Suppressor macrophage treated with lipopolysaccharide for 4 hours (primary cell): Measurements from ENCODE around the gene GNAI3.
"Not testable (repeated sequence)": the region's sequence is repeated elsewhere in the genome, so short reads cannot be mapped to it uniquely, and the experiment has no call there.

ENCODE experiments used
- DNase-seq: peaks from one replicate; pipeline ENCODE4 v3.0.0-alpha.2; 2020

Gene GNAI3

GRCh38 chr1:109639841-109640184, 91.4 kb downstream of the GNAI3 start:
- no peak for DNase-seq

GRCh38 chr1:109640285-109640865, 92.0 kb downstream of the GNAI3 start:
- peak; percentile 88 for DNase-seq

GRCh38 chr1:109641078-109641740, 92.8 kb downstream of the GNAI3 start:
- no peak for DNase-seq

GRCh38 chr1:109641861-109642260, 93.4 kb downstream of the GNAI3 start:
- DNase-seq = peak; percentile 60

- peak; percentile 59 for DNase-seq
Observed at GRCh38 chr1:109642626-109643025, 94.2 kb downstream of the GNAI3 start.

- peak; percentile 84 for DNase-seq
Observed at GRCh38 chr1:109643385-109644230, 95.2 kb downstream of the GNAI3 start.

GRCh38 chr1:109644670-109645069, 96.3 kb downstream of the GNAI3 start:
- no peak for DNase-seq

GRCh38 chr1:109649491-109649914, 101.1 kb downstream of the GNAI3 start:
- peak; percentile 32 for DNase-seq

- no peak for DNase-seq
Observed at GRCh38 chr1:109650609-109651008, 102.2 kb downstream of the GNAI3 start.

- no peak for DNase-seq
Observed at GRCh38 chr1:109652402-109652801, 104.0 kb downstream of the GNAI3 start.

- DNase-seq = no peak
Observed at GRCh38 chr1:109653306-109653705, 104.9 kb downstream of the GNAI3 start.

- no peak for DNase-seq
Observed at GRCh38 chr1:109654519-109654918, 106.1 kb downstream of the GNAI3 start.

GRCh38 chr1:109655615-109656519, 107.5 kb downstream of the GNAI3 start, which contains the start of gene GSTM4:
TSS of gene GSTM4 (plus strand) at chr1:109656099. CDS start at chr1:109656390, 291 bp downstream.
- DNase-seq = peak; percentile 74

- no peak for DNase-seq
Observed at GRCh38 chr1:109657395-109657794, 109.0 kb downstream of the GNAI3 start.

GRCh38 chr1:109657970-109658369, 109.6 kb downstream of the GNAI3 start:
- no peak for DNase-seq

GRCh38 chr1:109658533-109659042, 110.2 kb downstream of the GNAI3 start:
- no peak for DNase-seq

- DNase-seq = no peak
Observed at GRCh38 chr1:109659145-109659544, 110.7 kb downstream of the GNAI3 start.

GRCh38 chr1:109659997-109660690, 111.7 kb downstream of the GNAI3 start:
- peak; percentile 28 for DNase-seq

- DNase-seq = not testable (repeated sequence)
Observed at GRCh38 chr1:109660691-109661026, 112.2 kb downstream of the GNAI3 start.

GRCh38 chr1:109661391-109661790, 113.0 kb downstream of the GNAI3 start:
- no peak for DNase-seq

- no peak for DNase-seq
Observed at GRCh38 chr1:109664671-109665070, 116.3 kb downstream of the GNAI3 start.
